Mesendoderm (in vitro differentiated cells): ENCODE data around the gene CHMP4B.

ENCODE experiments used
- DNase-seq: peaks from one replicate; pipeline ENCODE4 v3.0.0; 2013
- H2AK5ac ChIP-seq: 2 replicates; pipeline ENCODE4 v1.6.1; 2013; ENCODE audit warnings: low read length, inconsistent platforms
- H2BK120ac ChIP-seq: 2 replicates; pipeline ENCODE4 v1.6.1; 2013; ENCODE audit warnings: low read depth, mild to moderate bottlenecking, low read length, moderate library complexity, mixed read lengths
- H2BK15ac ChIP-seq: replicated peaks from 2 replicates; pipeline ENCODE4 v1.6.1; 2013; ENCODE audit warnings: low read depth, mild to moderate bottlenecking, moderate library complexity
- H2BK5ac ChIP-seq: 2 replicates; pipeline ENCODE4 v1.6.1; 2013; ENCODE audit warnings: low read length, inconsistent platforms
- H3K18ac ChIP-seq: 2 replicates; pipeline ENCODE4 v1.6.1; 2013; ENCODE audit warnings: mild to moderate bottlenecking, low read length, mixed read lengths
- H3K23ac ChIP-seq: one replicate; pipeline ENCODE4 v1.6.1; 2013; ENCODE audit warnings: low read length
- H3K27ac ChIP-seq: 2 replicates; pipeline ENCODE4 v1.5.1; 2013; ENCODE audit warnings: low read depth, mild to moderate bottlenecking, inconsistent platforms, low read length, moderate library complexity
- H3K27me3 ChIP-seq: 2 replicates; pipeline ENCODE4 v1.6.1; 2013; ENCODE audit warnings: low read length, control low read depth, mild to moderate bottlenecking, inconsistent platforms; ENCODE audit not compliant: insufficient read depth, poor library complexity
- H3K36me3 ChIP-seq: 2 replicates; pipeline ENCODE4 v1.6.1; 2013; ENCODE audit warnings: low read length, inconsistent platforms; ENCODE audit not compliant: control insufficient read depth, insufficient read depth
- H3K4ac ChIP-seq: one replicate; pipeline ENCODE4 v1.6.1; 2013; ENCODE audit warnings: low read depth, mild to moderate bottlenecking, low read length, moderate library complexity
- H3K4me1 ChIP-seq: 2 replicates; pipeline ENCODE4 v1.6.1; 2013; ENCODE audit warnings: low read depth, low read length, inconsistent platforms; ENCODE audit not compliant: control insufficient read depth
- H3K4me2 ChIP-seq: 2 replicates; pipeline ENCODE4 v1.6.1; 2013; ENCODE audit warnings: low read length
- H3K4me3 ChIP-seq: 2 replicates; pipeline ENCODE4 v1.5.1; 2013; ENCODE audit warnings: mild to moderate bottlenecking, low read length
- H3K56ac ChIP-seq: one replicate; pipeline ENCODE4 v1.6.1; 2013; ENCODE audit warnings: low read length
- H3K79me1 ChIP-seq: 2 replicates; pipeline ENCODE4 v1.6.1; 2013; ENCODE audit warnings: low read length, inconsistent platforms
- H3K79me2 ChIP-seq: 2 replicates; pipeline ENCODE4 v1.6.1; 2013; ENCODE audit warnings: mild to moderate bottlenecking, low read length; ENCODE audit not compliant: control insufficient read depth, insufficient read depth
- H3K9ac ChIP-seq: 2 replicates; pipeline ENCODE4 v1.6.1; 2013; ENCODE audit warnings: low read length, inconsistent platforms
- H4K5ac ChIP-seq: one replicate; pipeline ENCODE4 v1.6.1; 2013; ENCODE audit warnings: low read length
- H4K8ac ChIP-seq: one replicate; pipeline ENCODE4 v1.6.1; 2013; ENCODE audit warnings: low read depth, mild to moderate bottlenecking, control low read depth, low read length, moderate library complexity
- WGBS: extraction: QIAGEN DNeasy Blood & Tissue Kit; methylation state at CpG from one replicate; pipeline ENCODE4 v1.1.7; 2013; ENCODE audit warnings: low lambda C conversion rate, missing lambda C conversion rate; ENCODE audit not compliant: insufficient coverage; ENCODE audit errors: extremely low coverage; 5-methylcytosine and 5-hydroxymethylcytosine counted together

CHMP4B gene

GRCh38 chr20:33848391-33848790, 37.2 kb downstream of the CHMP4B start:
- Histone ChIP-seq H3K56ac (no peak overlapping the region), H2AK5ac (no peak overlapping the region), H3K23ac (no peak overlapping the region), H4K5ac (no peak overlapping the region), H3K27me3 (no peaks in the 10 kb centered on the region), H3K4me1 (peaks cover 2% of the 10 kb centered on the region), H3K79me2 (peaks cover 12% of the 10 kb centered on the region), H3K4ac (no peak overlapping the region), H3K4me2 (no peak overlapping the region), H2BK5ac (no peak overlapping the region), H3K9ac (no peak overlapping the region), H2BK120ac (no peak overlapping the region), H3K79me1 (peaks cover 15% of the 10 kb centered on the region), H3K4me3 (no peak overlapping the region), H3K36me3 (peaks cover 2% of the 10 kb centered on the region), H3K27ac (no peak overlapping the region), H4K8ac (no peak overlapping the region), H2BK15ac (no peak overlapping the region), H3K18ac (no peak overlapping the region)
- no CpG with 5 or more reads among the region's 19 CpGs for WGBS
- no peak for DNase-seq

- no peak overlapping the region for H3K56ac ChIP-seq
- no peaks in the 10 kb centered on the region for H3K4me1 ChIP-seq
- peaks cover 5% of the 10 kb centered on the region for H3K36me3 ChIP-seq
- no peak overlapping the region for H4K8ac ChIP-seq
- no peak overlapping the region for H3K4ac ChIP-seq
- no peak overlapping the region for H3K4me3 ChIP-seq
- peaks cover 12% of the 10 kb centered on the region for H3K79me2 ChIP-seq
- no peak overlapping the region for H3K27ac ChIP-seq
- no peak overlapping the region for H2BK120ac ChIP-seq
- H4K5ac ChIP-seq: no peak overlapping the region
- H3K4me2 ChIP-seq: no peak overlapping the region
- H3K23ac ChIP-seq: no peak overlapping the region
- H2BK5ac ChIP-seq: no peak overlapping the region
- no peak overlapping the region for H3K18ac ChIP-seq
- H3K27me3 ChIP-seq: no peaks in the 10 kb centered on the region
- H2AK5ac ChIP-seq: no peak overlapping the region
- H3K79me1 ChIP-seq: peaks cover 14% of the 10 kb centered on the region
- no peak for DNase-seq
- H3K9ac ChIP-seq: no peak overlapping the region
- WGBS: no CpG with 5 or more reads among the region's 3 CpGs
- no peak overlapping the region for H2BK15ac ChIP-seq
Measured at GRCh38 chr20:33850159-33850558, 39.0 kb downstream of the CHMP4B start.

DNA sequence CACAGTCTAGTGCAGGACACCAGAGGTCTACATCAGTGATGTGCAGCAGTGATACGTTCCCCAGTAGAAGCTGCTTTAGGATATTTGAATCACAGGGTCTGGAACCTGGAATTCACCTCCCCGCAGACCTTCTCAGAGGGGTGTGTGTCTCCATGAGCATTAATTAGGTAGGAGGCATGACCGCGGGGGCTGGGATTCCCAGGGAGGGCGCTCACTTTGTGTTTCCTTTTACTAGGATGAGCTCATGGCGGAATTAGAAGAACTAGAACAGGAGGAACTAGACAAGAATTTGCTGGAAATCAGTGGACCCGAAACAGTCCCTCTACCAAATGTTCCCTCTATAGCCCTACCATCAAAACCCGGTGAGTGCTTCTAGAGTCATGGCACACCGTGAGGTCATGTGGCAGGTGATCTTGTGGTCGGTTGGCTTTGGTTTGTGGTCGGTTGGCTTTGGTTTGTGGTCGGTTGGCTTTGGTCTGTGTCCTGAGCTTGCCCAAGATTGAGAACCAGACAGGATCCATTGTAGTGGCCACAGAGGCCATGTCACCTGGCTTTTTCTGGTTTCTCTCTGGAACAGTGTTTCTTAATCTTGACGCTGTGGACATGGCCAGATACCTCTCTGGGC, 40.8 kb downstream of the CHMP4B start:
- no peak overlapping the region for H3K56ac ChIP-seq
- H3K18ac ChIP-seq: no peak overlapping the region
- peaks cover 7% of the 10 kb centered on the region for H3K79me1 ChIP-seq
- no peaks in the 10 kb centered on the region for H3K27me3 ChIP-seq
- no peaks in the 10 kb centered on the region for H3K4me1 ChIP-seq
- H2BK15ac ChIP-seq: no peak overlapping the region
- H4K8ac ChIP-seq: no peak overlapping the region
- peaks cover 4% of the 10 kb centered on the region for H3K79me2 ChIP-seq
- no CpG with 5 or more reads among the region's 13 CpGs for WGBS
- H3K36me3 ChIP-seq: peaks cover 5% of the 10 kb centered on the region
- H3K4me2 ChIP-seq: no peak overlapping the region
- H3K4ac ChIP-seq: no peak overlapping the region
- no peak overlapping the region for H2AK5ac ChIP-seq
- no peak overlapping the region for H3K23ac ChIP-seq
- no peak overlapping the region for H4K5ac ChIP-seq
- no peak overlapping the region for H3K4me3 ChIP-seq
- no peak for DNase-seq
- no peak overlapping the region for H3K9ac ChIP-seq
- no peak overlapping the region for H2BK5ac ChIP-seq
- H3K27ac ChIP-seq: no peak overlapping the region
- H2BK120ac ChIP-seq: no peak overlapping the region

GRCh38 chr20:33852626-33853506, 41.7 kb downstream of the CHMP4B start:
- H3K56ac ChIP-seq: no peak overlapping the region
- H4K5ac ChIP-seq: no peak overlapping the region
- H3K4me3 ChIP-seq: no peak overlapping the region
- H2BK5ac ChIP-seq: no peak overlapping the region
- no peak overlapping the region for H3K9ac ChIP-seq
- H3K4me2 ChIP-seq: no peak overlapping the region
- H3K27me3 ChIP-seq: no peaks in the 10 kb centered on the region
- H2AK5ac ChIP-seq: no peak overlapping the region
- H3K79me1 ChIP-seq: peaks cover 6% of the 10 kb centered on the region
- no peak for DNase-seq
- H3K27ac ChIP-seq: no peak overlapping the region
- no peaks in the 10 kb centered on the region for H3K4me1 ChIP-seq
- no CpG with 5 or more reads among the region's 11 CpGs for WGBS
- H3K18ac ChIP-seq: no peak overlapping the region
- H4K8ac ChIP-seq: no peak overlapping the region
- no peak overlapping the region for H2BK120ac ChIP-seq
- no peak overlapping the region for H3K4ac ChIP-seq
- H3K36me3 ChIP-seq: peaks cover 5% of the 10 kb centered on the region
- H3K79me2 ChIP-seq: peaks cover 2% of the 10 kb centered on the region
- no peak overlapping the region for H3K23ac ChIP-seq
- no peak overlapping the region for H2BK15ac ChIP-seq

DNA sequence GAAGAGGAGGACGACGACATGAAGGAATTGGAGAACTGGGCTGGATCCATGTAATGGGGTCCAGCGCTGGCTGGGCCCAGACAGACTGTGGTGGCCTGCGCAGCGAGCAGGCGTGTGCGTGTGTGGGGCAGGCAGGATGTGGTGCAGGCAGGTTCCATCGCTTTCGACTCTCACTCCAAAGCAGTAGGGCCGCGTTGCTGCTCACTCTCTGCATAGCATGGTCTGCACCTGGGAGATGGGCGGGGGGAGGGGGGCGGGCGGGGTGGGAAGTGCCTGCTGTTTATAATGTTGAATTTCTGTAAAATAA, 42.3 kb downstream of the CHMP4B start:
- no peak overlapping the region for H3K27ac ChIP-seq
- WGBS: no CpG with 5 or more reads among the region's 14 CpGs
- peaks cover 5% of the 10 kb centered on the region for H3K36me3 ChIP-seq
- no peaks in the 10 kb centered on the region for H3K4me1 ChIP-seq
- H3K4me3 ChIP-seq: no peak overlapping the region
- H3K27me3 ChIP-seq: no peaks in the 10 kb centered on the region
- H4K5ac ChIP-seq: no peak overlapping the region
- no peak overlapping the region for H3K4ac ChIP-seq
- H2AK5ac ChIP-seq: no peak overlapping the region
- no peak overlapping the region for H3K4me2 ChIP-seq
- peaks cover 2% of the 10 kb centered on the region for H3K79me2 ChIP-seq
- no peak overlapping the region for H4K8ac ChIP-seq
- H3K23ac ChIP-seq: no peak overlapping the region
- no peak overlapping the region for H2BK15ac ChIP-seq
- H3K56ac ChIP-seq: no peak overlapping the region
- H3K79me1 ChIP-seq: peaks cover 6% of the 10 kb centered on the region
- H3K18ac ChIP-seq: no peak overlapping the region
- H3K9ac ChIP-seq: no peak overlapping the region
- no peak overlapping the region for H2BK5ac ChIP-seq
- no peak for DNase-seq
- H2BK120ac ChIP-seq: no peak overlapping the region
